ENCODE measurements around the gene CBY3. TPM values are rescaled to one million over a fixed set of nuclear protein-coding genes. Genes with fewer than 3 reads are reported as not detected.
A peak's percentile ranks its signal among the peaks of the same experiment; 100 is the strongest.
"Not testable (repeated sequence)": the region's sequence is repeated elsewhere in the genome, so short reads cannot be mapped to it uniquely, and the experiment has no call there.

Gene CBY3
- total RNA-seq, 4 donors from 2014 or later, result not detected

- no peak for TF ChIP-seq EP300 (IDR thresholded peaks at IDR 0.05)
- no peak for TF ChIP-seq POLR2A (IDR thresholded peaks at IDR 0.05)
- no peak for TF ChIP-seq CTCF (IDR thresholded peaks at IDR 0.05)
- TF ChIP-seq POLR2AphosphoS5 (IDR thresholded peaks at IDR 0.05), result no peak
- Histone ChIP-seq H3K9me3 (no peaks in the 10 kb centered on the region), H3K4me1 (peaks cover 19% of the 10 kb centered on the region), H3K27ac (no peak overlapping the region), H3K4me3 (no peak overlapping the region), H3K27me3 (no peaks in the 10 kb centered on the region), H3K36me3 (no peaks in the 10 kb centered on the region)
- no peak for DNase-seq (ENCODE audit: low spot score in 2 of 2)
- 88% methylated on average over 6 of the region's 6 CpGs for WGBS
Observed at GRCh38 chr5:179694561-179694960, 13.7 kb upstream of the CBY3 start.

- not testable (repeated sequence) for H3K27me3 ChIP-seq; DNase-seq (ENCODE audit: low spot score in 2 of 2); H3K9me3 ChIP-seq; H3K27ac ChIP-seq; H3K36me3 ChIP-seq; H3K4me3 ChIP-seq; H3K4me1 ChIP-seq
- 87% methylated on average over 9 of the region's 9 CpGs for WGBS
Observed at GRCh38 chr5:179689212-179689611, 8.4 kb upstream of the CBY3 start.

- H3K27ac ChIP-seq, result no peak overlapping the region
- no peaks in the 10 kb centered on the region for H3K36me3 ChIP-seq
- H3K4me3 ChIP-seq, result no peak overlapping the region
- TF ChIP-seq POLR2A (IDR thresholded peaks at IDR 0.05) (no peak), CTCF (IDR thresholded peaks at IDR 0.05) (no peak), POLR2AphosphoS5 (IDR thresholded peaks at IDR 0.05) (no peak)
- WGBS, result 93% methylated on average over 9 of the region's 9 CpGs
- H3K9me3 ChIP-seq, result no peaks in the 10 kb centered on the region
- no peak for DNase-seq (ENCODE audit: low spot score in 2 of 2)
- H3K27me3 ChIP-seq, result no peaks in the 10 kb centered on the region
- H3K4me1 ChIP-seq, result peaks cover 30% of the 10 kb centered on the region
Observed at GRCh38 chr5:179680014-179680779, 637 bp downstream of the CBY3 start.

- Histone ChIP-seq H3K9me3 (no peaks in the 10 kb centered on the region), H3K4me3 (peak overlapping the region; percentile 78), H3K4me1 (peaks cover 30% of the 10 kb centered on the region), H3K36me3 (no peaks in the 10 kb centered on the region), H3K27ac (peak overlapping the region; percentile 86), H3K27me3 (no peaks in the 10 kb centered on the region)
- TF ChIP-seq EP300 (IDR thresholded peaks at IDR 0.05) (no peak), POLR2AphosphoS5 (IDR thresholded peaks at IDR 0.05) (no peak), POLR2A (IDR thresholded peaks at IDR 0.05) (no peak), CTCF (IDR thresholded peaks at IDR 0.05) (no peak)
- peak; percentile 84 to 88 for DNase-seq (ENCODE audit: low spot score in 2 of 2)
- 39% methylated on average over 15 of the region's 41 CpGs for WGBS
Observed at GRCh38 chr5:179679014-179679674, 1.7 kb downstream of the CBY3 start.

- 0% methylated on average over 6 of the region's 78 CpGs for WGBS
- TF ChIP-seq POLR2AphosphoS5 (IDR thresholded peaks at IDR 0.05) (peak in 2 of 3 donors; percentile 58 to 66), EP300 (IDR thresholded peaks at IDR 0.05) (no peak), POLR2A (IDR thresholded peaks at IDR 0.05) (peak in 1 of 2 donors; percentile 64), CTCF (IDR thresholded peaks at IDR 0.05) (no peak)
Observed at GRCh38 chr5:179678223-179679013, 2.4 kb downstream of the CBY3 start.

More at GRCh38 chr5:179678223-179679013, 2.4 kb downstream of the CBY3 start:
- Histone ChIP-seq H3K36me3 (no peaks in the 10 kb centered on the region), H3K9me3 (no peaks in the 10 kb centered on the region), H3K4me1 (peaks cover 30% of the 10 kb centered on the region), H3K27me3 (no peaks in the 10 kb centered on the region), H3K27ac (peak overlapping the region; percentile 86), H3K4me3 (peak overlapping the region; percentile 78)
- DNase-seq (ENCODE audit: low spot score in 2 of 2), result peak; percentile 95 to 96

Measured in suprapubic skin (tissue), 4 donors.